ENCODE data around the gene DOK7.

DNA sequence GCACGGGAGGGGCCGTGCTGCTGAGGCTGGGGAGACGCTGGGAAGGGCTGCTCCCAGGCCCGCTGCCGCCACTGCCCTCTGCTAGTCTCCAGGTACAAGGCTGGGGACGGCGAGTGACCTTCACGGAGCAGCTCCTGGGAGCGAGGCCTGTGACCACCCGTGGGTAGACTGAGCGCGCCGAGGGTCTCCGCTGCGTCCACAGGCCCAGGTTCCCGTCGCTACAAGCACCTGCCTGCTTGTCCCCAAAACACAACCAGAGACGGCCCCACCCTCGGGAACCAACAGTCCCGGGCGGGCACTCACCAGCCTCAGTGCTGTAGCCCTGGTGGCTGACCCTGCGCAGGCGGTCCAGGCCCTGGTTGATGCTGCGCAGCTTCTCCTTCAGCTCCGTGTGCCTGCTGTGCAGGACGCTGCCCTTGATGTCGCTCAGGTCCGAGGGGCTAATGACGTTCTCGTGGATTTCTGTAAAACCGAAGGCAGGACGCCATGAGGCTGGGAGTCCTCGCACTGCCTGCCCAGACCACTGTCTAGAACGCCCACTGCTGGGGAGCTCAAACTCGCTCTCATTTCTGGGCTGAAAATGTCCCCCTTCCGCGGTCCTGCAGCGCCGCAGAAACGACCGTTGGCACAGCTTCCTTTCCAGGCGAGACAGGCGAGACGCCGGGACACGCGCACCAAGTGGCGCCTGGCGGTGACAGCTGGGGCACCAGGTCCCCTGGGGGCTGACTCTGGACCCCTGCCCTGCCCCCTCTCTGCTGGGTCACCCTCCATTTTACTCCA is 54.8 kb downstream of the DOK7 start:
- TF ChIP-seq, protein P1, sequence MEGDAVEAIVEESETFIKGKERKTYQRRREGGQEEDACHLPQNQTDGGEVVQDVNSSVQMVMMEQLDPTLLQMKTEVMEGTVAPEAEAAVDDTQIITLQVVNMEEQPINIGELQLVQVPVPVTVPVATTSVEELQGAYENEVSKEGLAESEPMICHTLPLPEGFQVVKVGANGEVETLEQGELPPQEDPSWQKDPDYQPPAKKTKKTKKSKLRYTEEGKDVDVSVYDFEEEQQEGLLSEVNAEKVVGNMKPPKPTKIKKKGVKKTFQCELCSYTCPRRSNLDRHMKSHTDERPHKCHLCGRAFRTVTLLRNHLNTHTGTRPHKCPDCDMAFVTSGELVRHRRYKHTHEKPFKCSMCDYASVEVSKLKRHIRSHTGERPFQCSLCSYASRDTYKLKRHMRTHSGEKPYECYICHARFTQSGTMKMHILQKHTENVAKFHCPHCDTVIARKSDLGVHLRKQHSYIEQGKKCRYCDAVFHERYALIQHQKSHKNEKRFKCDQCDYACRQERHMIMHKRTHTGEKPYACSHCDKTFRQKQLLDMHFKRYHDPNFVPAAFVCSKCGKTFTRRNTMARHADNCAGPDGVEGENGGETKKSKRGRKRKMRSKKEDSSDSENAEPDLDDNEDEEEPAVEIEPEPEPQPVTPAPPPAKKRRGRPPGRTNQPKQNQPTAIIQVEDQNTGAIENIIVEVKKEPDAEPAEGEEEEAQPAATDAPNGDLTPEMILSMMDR (IDR thresholded peaks at IDR 0.05): no peak
- no peak for TF ChIP-seq POLR2A (IDR thresholded peaks at IDR 0.05)

All from body of pancreas (tissue), 4 donors.